Measurements from ENCODE around the gene TLR9.

GRCh38 chr3:52230889-52231499 is 5.5 kb upstream of the TLR9 start:
- TF ChIP-seq, protein P1, sequence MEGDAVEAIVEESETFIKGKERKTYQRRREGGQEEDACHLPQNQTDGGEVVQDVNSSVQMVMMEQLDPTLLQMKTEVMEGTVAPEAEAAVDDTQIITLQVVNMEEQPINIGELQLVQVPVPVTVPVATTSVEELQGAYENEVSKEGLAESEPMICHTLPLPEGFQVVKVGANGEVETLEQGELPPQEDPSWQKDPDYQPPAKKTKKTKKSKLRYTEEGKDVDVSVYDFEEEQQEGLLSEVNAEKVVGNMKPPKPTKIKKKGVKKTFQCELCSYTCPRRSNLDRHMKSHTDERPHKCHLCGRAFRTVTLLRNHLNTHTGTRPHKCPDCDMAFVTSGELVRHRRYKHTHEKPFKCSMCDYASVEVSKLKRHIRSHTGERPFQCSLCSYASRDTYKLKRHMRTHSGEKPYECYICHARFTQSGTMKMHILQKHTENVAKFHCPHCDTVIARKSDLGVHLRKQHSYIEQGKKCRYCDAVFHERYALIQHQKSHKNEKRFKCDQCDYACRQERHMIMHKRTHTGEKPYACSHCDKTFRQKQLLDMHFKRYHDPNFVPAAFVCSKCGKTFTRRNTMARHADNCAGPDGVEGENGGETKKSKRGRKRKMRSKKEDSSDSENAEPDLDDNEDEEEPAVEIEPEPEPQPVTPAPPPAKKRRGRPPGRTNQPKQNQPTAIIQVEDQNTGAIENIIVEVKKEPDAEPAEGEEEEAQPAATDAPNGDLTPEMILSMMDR (IDR thresholded peaks at IDR 0.05) = no peak
- TF ChIP-seq, protein P2, sequence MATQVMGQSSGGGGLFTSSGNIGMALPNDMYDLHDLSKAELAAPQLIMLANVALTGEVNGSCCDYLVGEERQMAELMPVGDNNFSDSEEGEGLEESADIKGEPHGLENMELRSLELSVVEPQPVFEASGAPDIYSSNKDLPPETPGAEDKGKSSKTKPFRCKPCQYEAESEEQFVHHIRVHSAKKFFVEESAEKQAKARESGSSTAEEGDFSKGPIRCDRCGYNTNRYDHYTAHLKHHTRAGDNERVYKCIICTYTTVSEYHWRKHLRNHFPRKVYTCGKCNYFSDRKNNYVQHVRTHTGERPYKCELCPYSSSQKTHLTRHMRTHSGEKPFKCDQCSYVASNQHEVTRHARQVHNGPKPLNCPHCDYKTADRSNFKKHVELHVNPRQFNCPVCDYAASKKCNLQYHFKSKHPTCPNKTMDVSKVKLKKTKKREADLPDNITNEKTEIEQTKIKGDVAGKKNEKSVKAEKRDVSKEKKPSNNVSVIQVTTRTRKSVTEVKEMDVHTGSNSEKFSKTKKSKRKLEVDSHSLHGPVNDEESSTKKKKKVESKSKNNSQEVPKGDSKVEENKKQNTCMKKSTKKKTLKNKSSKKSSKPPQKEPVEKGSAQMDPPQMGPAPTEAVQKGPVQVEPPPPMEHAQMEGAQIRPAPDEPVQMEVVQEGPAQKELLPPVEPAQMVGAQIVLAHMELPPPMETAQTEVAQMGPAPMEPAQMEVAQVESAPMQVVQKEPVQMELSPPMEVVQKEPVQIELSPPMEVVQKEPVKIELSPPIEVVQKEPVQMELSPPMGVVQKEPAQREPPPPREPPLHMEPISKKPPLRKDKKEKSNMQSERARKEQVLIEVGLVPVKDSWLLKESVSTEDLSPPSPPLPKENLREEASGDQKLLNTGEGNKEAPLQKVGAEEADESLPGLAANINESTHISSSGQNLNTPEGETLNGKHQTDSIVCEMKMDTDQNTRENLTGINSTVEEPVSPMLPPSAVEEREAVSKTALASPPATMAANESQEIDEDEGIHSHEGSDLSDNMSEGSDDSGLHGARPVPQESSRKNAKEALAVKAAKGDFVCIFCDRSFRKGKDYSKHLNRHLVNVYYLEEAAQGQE (IDR thresholded peaks at IDR 0.05; ENCODE audit: insufficient read depth in 1 of 2, low read depth in 2 of 2, low read length in 1 of 2) = no peak
- no peak for TF ChIP-seq POLR2AphosphoS5 (IDR thresholded peaks at IDR 0.05; ENCODE audit: low read depth, low read length)
- no peak for TF ChIP-seq TCF7L2 (IDR thresholded peaks at IDR 0.05; ENCODE audit: low read depth, low read length)
- TF ChIP-seq SIN3A (IDR thresholded peaks at IDR 0.05; ENCODE audit: borderline replicate concordance, insufficient read depth, low read depth, low read length) = no peak
